ENCODE data around the gene RPL14. TPM values are rescaled to one million over a fixed set of nuclear protein-coding genes. Genes with fewer than 3 reads are reported as not detected.

Gene RPL14
- total and polyA plus RNA-seq, 2 of the 13 experiments (the other 11 are each of a cell fraction or from before 2014, with no cell fraction given) = 502 to 1,291 TPM

GRCh38 chr3:40456940-40457823 is at the start of gene RPL14 (continued):
- TF ChIP-seq, protein P1, sequence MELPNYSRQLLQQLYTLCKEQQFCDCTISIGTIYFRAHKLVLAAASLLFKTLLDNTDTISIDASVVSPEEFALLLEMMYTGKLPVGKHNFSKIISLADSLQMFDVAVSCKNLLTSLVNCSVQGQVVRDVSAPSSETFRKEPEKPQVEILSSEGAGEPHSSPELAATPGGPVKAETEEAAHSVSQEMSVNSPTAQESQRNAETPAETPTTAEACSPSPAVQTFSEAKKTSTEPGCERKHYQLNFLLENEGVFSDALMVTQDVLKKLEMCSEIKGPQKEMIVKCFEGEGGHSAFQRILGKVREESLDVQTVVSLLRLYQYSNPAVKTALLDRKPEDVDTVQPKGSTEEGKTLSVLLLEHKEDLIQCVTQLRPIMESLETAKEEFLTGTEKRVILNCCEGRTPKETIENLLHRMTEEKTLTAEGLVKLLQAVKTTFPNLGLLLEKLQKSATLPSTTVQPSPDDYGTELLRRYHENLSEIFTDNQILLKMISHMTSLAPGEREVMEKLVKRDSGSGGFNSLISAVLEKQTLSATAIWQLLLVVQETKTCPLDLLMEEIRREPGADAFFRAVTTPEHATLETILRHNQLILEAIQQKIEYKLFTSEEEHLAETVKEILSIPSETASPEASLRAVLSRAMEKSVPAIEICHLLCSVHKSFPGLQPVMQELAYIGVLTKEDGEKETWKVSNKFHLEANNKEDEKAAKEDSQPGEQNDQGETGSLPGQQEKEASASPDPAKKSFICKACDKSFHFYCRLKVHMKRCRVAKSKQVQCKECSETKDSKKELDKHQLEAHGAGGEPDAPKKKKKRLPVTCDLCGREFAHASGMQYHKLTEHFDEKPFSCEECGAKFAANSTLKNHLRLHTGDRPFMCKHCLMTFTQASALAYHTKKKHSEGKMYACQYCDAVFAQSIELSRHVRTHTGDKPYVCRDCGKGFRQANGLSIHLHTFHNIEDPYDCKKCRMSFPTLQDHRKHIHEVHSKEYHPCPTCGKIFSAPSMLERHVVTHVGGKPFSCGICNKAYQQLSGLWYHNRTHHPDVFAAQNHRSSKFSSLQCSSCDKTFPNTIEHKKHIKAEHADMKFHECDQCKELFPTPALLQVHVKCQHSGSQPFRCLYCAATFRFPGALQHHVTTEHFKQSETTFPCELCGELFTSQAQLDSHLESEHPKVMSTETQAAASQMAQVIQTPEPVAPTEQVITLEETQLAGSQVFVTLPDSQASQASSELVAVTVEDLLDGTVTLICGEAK (IDR thresholded peaks at IDR 0.05) = no peak
- TF ChIP-seq, protein P1 (CRISPR knock-in tag; IDR thresholded peaks at IDR 0.05) = no peak; the same call in 1 of the 2 replicates
- TF ChIP-seq RXRA (CRISPR knock-in tag; IDR thresholded peaks at IDR 0.05) = peak; percentile 45; the same call in 1 of the 2 replicates
- TF ChIP-seq ZNF224 (CRISPR knock-in tag; IDR thresholded peaks at IDR 0.05) = 0 out of 2 replicates have a peak, but pooled peaks have one; percentile 69
- TF ChIP-seq SMYD3 (CRISPR knock-in tag; IDR thresholded peaks at IDR 0.05) = no peak
- peak; percentile 46; the same call in 1 of the 2 replicates for TF ChIP-seq TBX2 (CRISPR knock-in tag; IDR thresholded peaks at IDR 0.05; ENCODE audit: borderline replicate concordance)
- TF ChIP-seq, protein P2, sequence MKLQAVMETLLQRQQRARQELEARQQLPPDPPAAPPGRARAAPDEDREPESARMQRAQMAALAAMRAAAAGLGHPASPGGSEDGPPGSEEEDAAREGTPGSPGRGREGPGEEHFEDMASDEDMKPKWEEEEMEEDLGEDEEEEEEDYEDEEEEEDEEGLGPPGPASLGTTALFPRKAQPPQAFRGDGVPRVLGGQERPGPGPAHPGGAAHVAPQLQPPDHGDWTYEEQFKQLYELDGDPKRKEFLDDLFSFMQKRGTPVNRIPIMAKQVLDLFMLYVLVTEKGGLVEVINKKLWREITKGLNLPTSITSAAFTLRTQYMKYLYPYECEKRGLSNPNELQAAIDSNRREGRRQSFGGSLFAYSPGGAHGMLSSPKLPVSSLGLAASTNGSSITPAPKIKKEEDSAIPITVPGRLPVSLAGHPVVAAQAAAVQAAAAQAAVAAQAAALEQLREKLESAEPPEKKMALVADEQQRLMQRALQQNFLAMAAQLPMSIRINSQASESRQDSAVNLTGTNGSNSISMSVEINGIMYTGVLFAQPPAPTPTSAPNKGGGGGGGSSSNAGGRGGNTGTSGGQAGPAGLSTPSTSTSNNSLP (IDR thresholded peaks at IDR 0.05; ENCODE audit: low read depth, low read length) = no peak
- peak; percentile 88 for TF ChIP-seq PHF20 (CRISPR knock-in tag; IDR thresholded peaks at IDR 0.05)
- TF ChIP-seq NFATC3 (CRISPR knock-in tag; IDR thresholded peaks at IDR 0.05) = no peak
- no peak for TF ChIP-seq ZNF18 (CRISPR knock-in tag; IDR thresholded peaks at IDR 0.05; ENCODE audit: insufficient replicate concordance)
- peak; percentile 81; the same call in 1 of the 2 replicates for TF ChIP-seq ZNF704 (CRISPR knock-in tag; IDR thresholded peaks at IDR 0.05; ENCODE audit: borderline replicate concordance)
- no peak; the same call in none of the 2 replicates for TF ChIP-seq FOXA3 (CRISPR knock-in tag; IDR thresholded peaks at IDR 0.05)
- no peak for TF ChIP-seq PLRG1 (conservative IDR thresholded peaks at IDR 0.05)
- no peak for TF ChIP-seq ARID2 (CRISPR knock-in tag; IDR thresholded peaks at IDR 0.05; ENCODE audit: borderline replicate concordance)
- peak; percentile 98 for TF ChIP-seq DMAP1 (CRISPR knock-in tag; IDR thresholded peaks at IDR 0.05)
